Activated CD4-positive, alpha-beta T cell treated with anti-CD3 and anti-CD28 coated beads, Interleukin-2, amount 50 U/mL, for 4 hours (primary cell): ENCODE data around the gene SAT1.

Source experiments
- DNase-seq, 2 experiments: peaks; one replicate each; pipeline ENCODE4 v3.0.0-alpha.2; 2020

Gene SAT1

DNA sequence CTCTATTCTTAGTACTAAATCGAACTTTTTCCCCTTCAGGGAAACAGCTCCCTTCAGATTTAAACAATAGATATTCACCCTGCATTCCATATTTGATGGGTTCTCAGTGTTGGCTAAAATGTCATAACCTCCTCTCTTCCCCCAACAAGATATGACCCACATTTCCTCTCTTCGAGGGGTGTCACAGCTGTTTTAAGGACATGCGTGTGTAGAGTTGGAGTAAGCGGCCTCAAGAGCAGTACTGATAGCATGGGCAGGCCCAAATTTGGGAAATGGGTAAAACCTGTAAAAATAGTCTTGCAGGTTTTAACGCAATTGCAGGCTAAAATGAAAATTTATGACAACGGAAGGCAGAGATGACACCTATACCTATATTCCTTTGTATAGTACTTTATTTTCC lies 28.7 kb downstream of the SAT1 start:
- DNase-seq = no peak

- no peak for DNase-seq
Observed at GRCh38 chrX:23813808-23814207, 30.8 kb downstream of the SAT1 start.

DNA sequence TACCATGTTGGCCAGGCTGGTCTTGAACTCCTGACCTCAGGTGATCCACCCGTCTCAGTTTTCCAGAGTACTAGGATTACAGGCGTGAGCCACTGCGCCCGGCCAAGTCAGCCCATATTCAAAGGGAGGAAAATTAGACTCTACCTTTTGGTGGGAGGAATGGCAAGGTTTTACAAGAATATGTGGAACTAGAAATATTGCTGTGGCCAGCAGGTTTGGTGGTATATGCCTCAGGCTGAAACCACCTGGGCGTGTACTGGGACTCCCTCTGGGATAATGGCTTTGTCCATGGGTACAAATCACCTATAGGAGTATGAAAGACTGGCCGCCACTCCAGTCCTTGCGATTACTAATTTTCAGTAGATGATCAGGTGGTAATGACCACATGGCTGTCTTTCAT lies 32.4 kb downstream of the SAT1 start:
- DNase-seq = no peak

DNA sequence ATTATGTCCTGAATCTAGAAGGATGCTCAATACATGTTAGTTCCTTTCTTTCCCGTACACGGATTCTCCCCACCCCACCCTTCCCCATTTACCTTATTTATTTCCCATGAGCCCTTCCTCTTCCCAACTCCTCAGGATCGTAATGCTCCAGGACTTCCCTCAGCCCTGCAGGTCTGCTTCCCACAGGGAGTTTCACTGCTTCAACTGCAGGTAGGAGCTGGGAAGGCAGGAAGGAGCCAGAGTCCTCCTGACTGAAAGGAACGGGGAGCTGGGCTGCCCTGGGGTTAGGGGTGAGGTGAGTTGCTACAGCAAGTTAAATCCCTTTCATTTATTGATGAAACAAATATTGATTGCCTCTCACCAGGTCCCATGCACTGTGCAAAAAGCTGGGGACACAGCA lies 33.2 kb downstream of the SAT1 start:
- DNase-seq = no peak

DNA sequence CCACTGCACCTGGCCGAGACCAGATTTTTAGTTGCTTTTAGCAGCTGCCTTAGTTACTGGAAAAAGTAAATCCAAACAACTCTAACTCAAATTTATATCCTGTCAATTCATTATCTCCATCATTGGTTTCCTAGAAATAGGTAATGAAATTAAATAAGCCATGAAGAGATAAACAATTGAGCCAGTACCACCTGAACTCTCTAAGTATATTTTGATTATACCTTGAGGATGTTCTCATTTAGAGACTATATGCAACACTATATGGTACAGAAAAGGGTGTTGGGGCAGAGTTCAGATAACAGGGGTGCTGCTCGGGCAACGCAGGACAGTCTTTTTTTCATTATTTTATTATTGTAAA lies 35.0 kb downstream of the SAT1 start:
- no peak for DNase-seq

DNA sequence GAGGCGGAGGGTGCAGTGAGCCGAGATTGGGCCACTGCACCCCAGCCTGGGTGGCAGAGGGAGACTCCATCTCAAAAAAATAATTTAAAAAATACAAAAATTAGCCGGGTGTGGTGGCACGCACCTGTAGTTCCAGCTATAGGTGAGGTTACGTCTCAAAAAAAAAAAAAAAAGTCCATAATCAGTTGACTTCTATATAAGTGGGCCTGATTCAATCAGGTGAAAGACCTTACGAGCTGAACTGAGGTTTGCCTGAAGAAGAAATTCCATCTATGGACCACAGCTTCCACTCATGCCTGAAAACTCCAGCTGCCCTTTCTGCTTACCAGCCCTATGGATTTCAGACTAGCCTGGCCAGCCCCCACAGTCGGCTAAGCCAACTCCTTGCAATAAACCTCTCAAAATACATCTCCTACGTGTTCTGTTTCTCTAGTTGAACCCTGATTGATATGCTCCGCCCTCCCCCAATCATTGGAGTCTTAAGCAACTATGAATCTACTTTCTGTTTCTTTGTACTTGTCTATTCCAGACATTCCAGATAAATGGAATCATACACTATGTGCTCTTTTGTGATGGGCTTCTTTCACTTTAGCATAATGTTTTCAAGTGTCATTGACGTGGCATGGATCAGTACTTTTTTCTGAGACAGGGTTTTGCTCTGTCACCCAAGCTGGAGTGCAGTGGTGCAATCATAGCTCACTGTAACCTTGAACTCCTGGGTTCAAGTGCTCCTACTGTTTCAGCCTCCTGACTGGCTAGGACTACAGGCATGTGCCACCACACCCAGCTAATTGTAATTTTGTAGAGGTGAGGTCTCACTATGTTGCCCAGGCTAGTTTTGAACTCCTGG lies 36.6 kb downstream of the SAT1 start:
- no peak for DNase-seq

DNA sequence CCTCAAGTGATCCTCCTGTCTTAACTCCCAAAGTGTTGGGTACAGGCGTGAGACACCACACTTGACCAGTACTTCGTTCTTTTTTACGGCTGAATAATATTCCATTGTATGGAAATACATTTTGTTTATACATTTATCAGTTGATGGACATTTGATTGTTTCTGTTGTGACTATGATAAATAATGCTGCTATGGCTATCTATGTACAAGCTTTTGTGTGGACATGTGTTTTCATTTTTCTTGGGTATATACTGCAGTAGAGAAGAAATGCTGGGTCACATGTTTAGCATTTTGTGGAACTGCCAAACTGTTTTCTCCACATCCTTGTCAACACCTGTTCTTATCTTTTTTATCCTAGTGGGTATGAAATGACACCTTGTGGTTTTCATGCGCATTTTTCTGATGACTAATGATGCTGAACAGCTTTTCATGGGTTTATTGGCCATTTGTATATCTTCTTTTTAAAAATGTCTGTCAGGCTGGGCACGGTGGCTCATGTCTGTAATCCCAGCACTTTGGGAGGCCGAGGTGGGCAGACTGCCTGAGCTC lies 37.3 kb downstream of the SAT1 start:
- DNase-seq = no peak

DNA sequence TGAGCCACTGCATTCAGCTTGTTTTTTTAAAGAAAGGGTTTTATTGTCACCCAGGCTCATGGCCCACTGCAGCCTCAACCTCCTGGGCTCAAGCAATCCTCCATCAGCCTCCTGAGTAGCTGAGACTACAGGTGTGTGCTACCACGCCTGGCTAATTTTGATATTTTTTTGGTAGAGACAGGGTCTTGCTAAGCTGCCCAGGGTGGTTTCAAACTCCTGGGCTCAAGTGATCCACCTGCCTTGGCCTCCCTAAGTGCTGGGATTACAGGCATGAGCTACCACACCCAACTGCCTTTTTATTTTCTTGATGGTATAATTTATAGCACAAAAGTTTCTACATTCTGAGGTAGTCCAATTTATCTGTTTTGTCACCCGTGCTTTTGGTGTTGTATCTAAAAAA lies 38.9 kb downstream of the SAT1 start:
- no peak for DNase-seq

- no peak for DNase-seq
Observed at GRCh38 chrX:23822397-23822796, 39.4 kb downstream of the SAT1 start.

DNA sequence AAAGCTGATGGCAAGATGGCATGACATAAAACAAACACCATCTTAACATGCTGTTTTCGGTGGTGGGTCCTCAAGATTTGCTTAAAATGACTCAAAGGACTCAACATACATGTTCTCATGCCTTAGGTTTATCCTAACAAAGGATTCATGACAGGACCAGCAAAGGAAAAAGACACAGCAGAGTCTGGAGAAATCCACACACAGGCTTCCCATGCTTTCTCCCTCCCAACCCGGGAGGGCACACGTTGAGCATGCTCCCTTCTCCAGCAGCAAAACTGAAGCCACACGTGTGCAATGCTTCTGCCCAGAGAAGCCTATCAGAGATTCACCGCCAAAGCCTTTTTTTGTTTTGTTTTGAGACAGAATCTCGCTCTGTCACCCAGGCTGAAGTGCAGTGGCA lies 39.9 kb downstream of the SAT1 start:
- DNase-seq = no peak

- no peak for DNase-seq
Observed at GRCh38 chrX:23825675-23826074, 42.7 kb downstream of the SAT1 start.

- DNase-seq = no peak
Observed at GRCh38 chrX:23826216-23826615, 43.2 kb downstream of the SAT1 start.

- DNase-seq = no peak
Observed at GRCh38 chrX:23826653-23827052, 43.7 kb downstream of the SAT1 start.

- DNase-seq = no peak
Observed at GRCh38 chrX:23828881-23829280, 45.9 kb downstream of the SAT1 start.

DNA sequence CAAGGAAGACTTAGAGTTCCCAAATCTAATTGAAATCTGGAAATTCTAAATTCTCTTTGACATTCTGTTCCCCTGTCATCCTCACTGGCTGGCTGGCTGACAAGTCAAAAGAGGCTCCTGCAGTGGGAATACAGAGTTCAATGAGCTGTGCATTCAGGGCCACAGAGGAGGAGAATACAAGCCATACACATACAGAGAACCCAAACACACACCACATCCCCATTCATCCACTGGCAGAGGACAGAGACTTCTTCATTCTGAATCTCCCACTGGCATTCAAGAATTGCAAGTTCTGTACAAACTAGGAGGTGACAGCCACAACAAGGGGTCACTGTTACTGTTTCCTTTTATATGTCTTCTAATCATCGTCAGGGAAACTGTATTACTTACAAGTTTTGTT lies 49.7 kb downstream of the SAT1 start:
- DNase-seq = no peak
